Motor neuron (in vitro differentiated cells): ENCODE data around the gene PAK6. TPM values are rescaled to one million over a fixed set of nuclear protein-coding genes. Genes with fewer than 3 reads are reported as not detected.
A peak's percentile ranks its signal among the peaks of the same experiment; 100 is the strongest.

ENCODE experiments used
- ATAC-seq, 8 experiments: fragments of 200-7000 bp; cut with Tn5 transposase; replicated peaks in 6 of 8; 2 replicates each; pipeline ENCODE4 v1.8.0; 2021; ENCODE audit warnings: mild to moderate bottlenecking in 8 of 8, moderate library complexity in 8 of 8
- H3K27ac ChIP-seq, 2 donors: fragments of 250-450 bp; sonication (Bioruptor Pico); 2 replicates each; pipeline ENCODE4 v1.9.0; 2021; ENCODE audit warnings: antibody characterized with exemption in 2 of 2, mild to moderate bottlenecking in 2 of 2, moderate library complexity in 1 of 2
- H3K4me1 ChIP-seq, 2 donors: fragments of 250-450 bp; sonication (Bioruptor Pico); replicated peaks in 1 of 2; 2 replicates each; pipeline ENCODE4 v1.6.1; 2021; ENCODE audit warnings: antibody characterized with exemption in 2 of 2, mild to moderate bottlenecking in 2 of 2, moderate library complexity in 1 of 2
- H3K4me3 ChIP-seq, 5 donors: fragments of 250-450 bp; sonication (Bioruptor Pico); 2 replicates each; pipeline ENCODE4 v1.9.0; 2021; ENCODE audit warnings: antibody characterized with exemption in 5 of 5, mild to moderate bottlenecking in 5 of 5, moderate library complexity in 4 of 5
- WGBS, 10 experiments: fragments of 450-650 bp; shearing (Covaris generic); methylation state at CpG; one replicate each; pipeline ENCODE4 v1.0.0; 2022; 5-methylcytosine and 5-hydroxymethylcytosine counted together
- in situ Hi-C, 9 experiments: fragments of 400-800 bp; cut with MboI; loops; one replicate each; pipeline ENCODE4 v1.15.0; 2021; ENCODE audit warnings: low sequenced_read_pairs in 9 of 9, low pct_unique_long_range_greater_than_20kb in 2 of 9; ENCODE audit not compliant: unreplicated experiment in 9 of 9
- total RNA-seq, 8 experiments: library from RNA; unstranded; fragments of 300-600 nt; gene quantifications; 2 replicates each; pipeline versions ENCODE4 v1.2.3 to v1.2.4, GENCODE V29; 2022

Gene PAK6
- total RNA-seq, 8 experiments from 2014 or later, result 0.56 to 13.1 (median 2.3) TPM

DNA sequence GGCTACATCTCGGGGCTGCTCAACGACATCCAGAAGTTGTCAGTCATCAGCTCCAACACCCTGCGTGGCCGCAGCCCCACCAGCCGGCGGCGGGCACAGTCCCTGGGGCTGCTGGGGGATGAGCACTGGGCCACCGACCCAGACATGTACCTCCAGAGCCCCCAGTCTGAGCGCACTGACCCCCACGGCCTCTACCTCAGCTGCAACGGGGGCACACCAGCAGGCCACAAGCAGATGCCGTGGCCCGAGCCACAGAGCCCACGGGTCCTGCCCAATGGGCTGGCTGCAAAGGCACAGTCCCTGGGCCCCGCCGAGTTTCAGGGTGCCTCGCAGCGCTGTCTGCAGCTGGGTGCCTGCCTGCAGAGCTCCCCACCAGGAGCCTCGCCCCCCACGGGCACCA, 27.0 kb downstream of the PAK6 start:
- WGBS, 10 experiments, result 93 to 100% methylated on average over 6 of the region's 20 CpGs; no CpG with 5 or more reads in 8 of the 10 experiments
- H3K27ac ChIP-seq, result peak overlapping the region in 1 of 2 donors; percentile 65
- in situ Hi-C loops, result no loop called here

DNA sequence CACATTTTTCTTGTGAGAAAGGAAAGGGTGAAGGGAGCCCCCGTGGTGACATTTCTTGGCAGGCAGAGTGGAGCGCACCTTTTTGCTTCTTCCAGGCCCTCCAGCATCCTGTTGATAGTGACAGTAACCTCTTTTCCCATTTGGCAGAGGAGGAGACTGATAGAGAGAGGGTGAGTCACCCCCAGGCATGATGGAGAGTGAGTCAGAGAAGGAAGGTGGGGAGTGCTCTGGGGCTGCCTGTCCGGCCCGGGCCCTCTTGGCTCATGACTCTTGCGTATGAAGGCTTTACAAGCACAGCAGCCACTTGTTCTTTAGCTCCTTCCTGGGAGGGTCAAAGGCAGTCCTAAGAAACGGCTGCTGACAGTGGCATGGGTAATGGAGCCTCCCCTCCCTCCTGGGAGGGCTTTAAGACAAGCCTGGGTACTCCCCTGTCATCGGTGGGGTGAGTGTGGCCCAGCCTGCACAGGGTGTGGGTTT, 28.0 kb downstream of the PAK6 start:
- Histone ChIP-seq H3K27ac (peak overlapping the region; percentile 41 to 65), H3K4me3 (no peak overlapping the region), H3K4me1 (peaks cover 8 to 11% of the 10 kb centered on the region in 2 donors)
- peak; percentile 25 to 99 (median 98) for ATAC-seq
- in situ Hi-C loops, result no loop called here
- 15 to 100% (median 50%) methylated on average over 1 to 4 of the region's 7 CpGs; no CpG with 5 or more reads in 3 of the 10 experiments for WGBS, 10 experiments

More for the DNA sequence above, 27.0 kb downstream of the PAK6 start:
- Histone ChIP-seq H3K4me3 (no peak overlapping the region), H3K4me1 (peaks cover 8 to 11% of the 10 kb centered on the region in 2 donors)
- no peak for ATAC-seq

DNA sequence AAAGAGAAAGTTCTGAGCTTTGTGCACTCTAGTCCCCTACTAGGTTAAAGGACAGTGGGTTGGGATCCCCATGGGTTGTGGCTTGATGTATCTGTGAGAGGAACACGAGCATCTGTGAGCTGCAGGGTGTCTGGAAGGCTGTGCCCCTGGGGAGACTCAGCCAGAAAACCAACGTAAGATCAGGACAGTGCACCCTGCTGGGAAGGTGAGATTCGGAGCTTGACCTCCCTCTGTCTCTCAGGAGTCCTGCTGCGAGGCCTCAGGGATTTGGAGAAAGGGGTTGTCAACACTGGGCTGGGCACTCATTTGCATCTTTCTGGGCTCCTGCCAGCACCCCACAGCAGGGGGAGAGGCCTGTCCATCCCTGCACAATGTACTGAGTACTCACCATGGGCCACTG, 28.8 kb downstream of the PAK6 start:
- no peak for ATAC-seq
- no peak overlapping the region for H3K27ac ChIP-seq
- no peak overlapping the region for H3K4me3 ChIP-seq
- in situ Hi-C loops, result no loop called here
- 10 to 79% (median 46%) methylated on average over 1 to 4 of the region's 4 CpGs; no CpG with 5 or more reads in 4 of the 10 experiments for WGBS, 10 experiments
- peaks cover 8 to 11% of the 10 kb centered on the region in 2 donors for H3K4me1 ChIP-seq

DNA sequence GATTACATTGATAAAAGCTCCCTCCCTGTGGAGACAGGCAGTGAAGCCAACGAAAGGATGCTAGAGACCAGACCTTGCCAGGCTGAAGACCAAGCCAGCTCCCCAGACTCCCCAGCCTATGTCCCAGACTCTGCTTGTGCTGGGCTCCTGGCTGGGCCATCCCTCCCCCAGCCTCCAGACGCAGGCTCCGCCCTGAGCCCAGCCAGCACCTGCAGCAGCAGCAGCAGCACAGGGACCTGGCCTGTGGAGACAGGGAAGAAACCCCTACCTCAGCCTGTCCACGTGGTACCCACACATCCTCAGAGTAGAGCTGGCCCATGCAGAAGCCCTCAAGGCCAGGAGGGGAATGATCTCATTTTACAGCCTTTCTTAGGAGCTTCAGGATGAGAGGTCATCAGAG, 30.7 kb downstream of the PAK6 start:
- Histone ChIP-seq H3K4me3 (no peak overlapping the region), H3K27ac (no peak overlapping the region), H3K4me1 (peaks cover 8 to 11% of the 10 kb centered on the region in 2 donors)
- in situ Hi-C loops, result loop anchor here in 5 of 9 experiments (5.0 to 10.0 kb wide), 3 partner anchors 47 to 225 kb away; no protein-coding TSS in a partner anchor
- ATAC-seq, result no peak
- WGBS, 10 experiments, result 71 to 90% (median 87%) methylated on average over 1 to 3 of the region's 4 CpGs; no CpG with 5 or more reads in 7 of the 10 experiments

DNA sequence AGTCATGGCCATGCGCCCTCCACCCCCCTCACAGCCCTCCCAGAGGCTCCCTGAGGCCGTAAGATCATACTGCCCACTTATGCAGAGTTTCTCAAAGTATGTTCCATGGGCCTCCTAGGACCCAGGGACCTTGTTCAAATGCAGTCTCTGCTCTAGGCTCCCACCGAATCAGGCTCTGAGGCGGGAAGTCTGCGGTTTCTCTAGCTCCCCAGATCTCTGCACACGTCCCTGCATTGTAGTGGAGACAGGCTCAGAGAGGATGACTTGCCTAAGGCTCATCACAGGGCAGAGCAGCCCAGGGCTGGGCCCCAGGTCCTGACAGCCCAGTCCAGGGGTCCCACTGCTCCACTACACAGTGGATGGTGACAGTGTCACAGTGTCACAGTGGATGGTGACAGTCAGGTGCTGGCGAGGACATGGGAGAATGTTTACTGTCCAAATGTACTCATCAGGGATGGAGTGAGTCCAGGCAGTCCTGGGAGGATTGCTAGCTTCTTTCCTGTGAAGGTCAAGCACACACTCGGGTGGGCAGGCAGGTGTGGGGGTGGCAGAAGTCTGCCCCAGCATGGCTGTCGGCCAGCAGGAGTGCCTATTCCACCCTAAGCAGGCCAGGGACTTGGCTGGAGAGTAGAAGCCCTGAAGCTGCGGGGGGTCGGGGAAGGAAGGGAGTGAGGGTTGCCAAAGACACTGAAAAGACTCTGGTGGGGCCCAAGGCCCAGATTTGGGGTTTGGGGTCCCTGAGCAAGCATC, 31.6 kb downstream of the PAK6 start:
- Histone ChIP-seq H3K4me3 (no peak overlapping the region), H3K4me1 (peaks cover 8 to 11% of the 10 kb centered on the region in 2 donors), H3K27ac (no peak overlapping the region)
- in situ Hi-C loops, result loop anchor here in 5 of 9 experiments (5.0 to 10.0 kb wide), 3 partner anchors 48 to 226 kb away; no protein-coding TSS in a partner anchor
- WGBS, 10 experiments, result 23 to 67% (median 48%) methylated on average over 1 to 4 of the region's 11 CpGs; no CpG with 5 or more reads in 6 of the 10 experiments
- ATAC-seq, result no peak

DNA sequence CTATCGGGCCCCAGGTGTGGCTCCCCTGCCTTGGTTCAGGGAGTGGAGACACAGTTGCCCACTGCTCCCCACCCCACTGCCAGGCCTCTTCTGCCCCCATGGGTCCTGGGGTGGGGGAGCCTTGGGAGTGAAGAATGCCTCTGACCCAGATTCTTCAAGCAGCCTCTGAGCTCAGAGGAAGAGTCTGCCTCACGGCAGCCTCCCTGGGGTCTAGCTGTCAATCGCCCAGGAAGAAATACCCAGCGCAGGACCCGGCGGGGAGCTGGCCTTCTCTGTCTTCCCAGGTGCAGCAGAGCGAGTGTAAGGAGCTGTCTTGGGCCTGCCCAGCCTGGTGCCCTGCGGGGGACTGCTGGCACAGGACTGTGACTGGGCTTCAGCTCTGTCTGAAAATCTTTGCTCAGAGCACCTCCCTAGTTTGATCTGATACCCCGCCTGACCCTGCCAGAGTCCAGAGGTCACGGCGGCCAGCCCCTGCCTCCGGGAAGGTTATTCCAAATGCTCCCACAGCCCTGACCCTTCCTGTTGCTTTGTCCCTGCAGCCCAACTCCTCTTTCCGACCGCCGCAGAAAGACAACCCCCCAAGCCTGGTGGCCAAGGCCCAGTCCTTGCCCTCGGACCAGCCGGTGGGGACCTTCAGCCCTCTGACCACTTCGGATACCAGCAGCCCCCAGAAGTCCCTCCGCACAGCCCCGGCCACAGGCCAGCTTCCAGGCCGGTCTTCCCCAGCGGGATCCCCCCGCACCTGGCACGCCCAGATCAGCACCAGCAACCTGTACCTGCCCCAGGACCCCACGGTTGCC, 33.0 kb downstream of the PAK6 start:
- H3K4me3 ChIP-seq, result no peak overlapping the region
- no peak for ATAC-seq
- in situ Hi-C loops, result loop anchor here in 5 of 9 experiments (5.0 to 10.0 kb wide), 3 partner anchors 50 to 227 kb away; no protein-coding TSS in a partner anchor
- H3K4me1 ChIP-seq, result peaks cover 2 to 3% of the 10 kb centered on the region in 2 donors
- WGBS, 10 experiments, result 64 to 100% (median 76%) methylated on average over 1 to 12 of the region's 25 CpGs; no CpG with 5 or more reads in 6 of the 10 experiments
- no peak overlapping the region for H3K27ac ChIP-seq

DNA sequence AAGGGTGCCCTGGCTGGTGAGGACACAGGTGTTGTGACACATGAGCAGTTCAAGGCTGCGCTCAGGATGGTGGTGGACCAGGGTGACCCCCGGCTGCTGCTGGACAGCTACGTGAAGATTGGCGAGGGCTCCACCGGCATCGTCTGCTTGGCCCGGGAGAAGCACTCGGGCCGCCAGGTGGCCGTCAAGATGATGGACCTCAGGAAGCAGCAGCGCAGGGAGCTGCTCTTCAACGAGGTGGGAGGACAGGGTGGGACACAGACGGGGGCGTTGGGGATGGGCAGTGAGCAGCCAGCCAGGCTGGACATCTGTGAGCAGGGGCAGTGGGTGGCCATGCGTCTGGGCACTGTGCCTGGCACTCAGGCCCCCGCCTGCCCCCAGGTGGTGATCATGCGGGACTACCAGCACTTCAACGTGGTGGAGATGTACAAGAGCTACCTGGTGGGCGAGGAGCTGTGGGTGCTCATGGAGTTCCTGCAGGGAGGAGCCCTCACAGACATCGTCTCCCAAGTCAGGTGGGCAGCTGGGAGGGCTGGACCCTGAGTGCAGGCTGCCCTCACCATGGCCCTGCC, 33.7 kb downstream of the PAK6 start:
- in situ Hi-C loops, result loop anchor here in 5 of 9 experiments (5.0 to 10.0 kb wide), 3 partner anchors 50 to 228 kb away; no protein-coding TSS in a partner anchor
- Histone ChIP-seq H3K4me3 (no peak overlapping the region), H3K27ac (no peak overlapping the region), H3K4me1 (no peaks in the 10 kb centered on the region)
- WGBS, 10 experiments, result no CpG with 5 or more reads among the region's 20 CpGs
- peak in 1 of 8 experiments; percentile 17 for ATAC-seq

DNA sequence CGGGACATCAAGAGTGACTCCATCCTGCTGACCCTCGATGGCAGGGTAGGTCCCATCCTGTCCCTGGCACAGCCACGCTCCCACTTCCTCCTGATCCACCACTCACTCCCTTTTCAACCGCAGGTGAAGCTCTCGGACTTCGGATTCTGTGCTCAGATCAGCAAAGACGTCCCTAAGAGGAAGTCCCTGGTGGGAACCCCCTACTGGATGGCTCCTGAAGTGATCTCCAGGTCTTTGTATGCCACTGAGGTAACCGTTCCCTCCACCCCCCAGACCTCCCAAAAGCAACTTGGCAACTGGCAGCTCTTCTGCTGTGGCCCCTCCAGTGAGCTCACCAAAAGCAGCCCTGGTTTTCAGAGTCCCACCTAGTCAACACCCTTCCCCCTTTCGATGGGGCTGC, 34.6 kb downstream of the PAK6 start:
- 67 to 100% (median 86%) methylated on average over 1 to 9 of the region's 9 CpGs; no CpG with 5 or more reads in 4 of the 10 experiments for WGBS, 10 experiments

DNA sequence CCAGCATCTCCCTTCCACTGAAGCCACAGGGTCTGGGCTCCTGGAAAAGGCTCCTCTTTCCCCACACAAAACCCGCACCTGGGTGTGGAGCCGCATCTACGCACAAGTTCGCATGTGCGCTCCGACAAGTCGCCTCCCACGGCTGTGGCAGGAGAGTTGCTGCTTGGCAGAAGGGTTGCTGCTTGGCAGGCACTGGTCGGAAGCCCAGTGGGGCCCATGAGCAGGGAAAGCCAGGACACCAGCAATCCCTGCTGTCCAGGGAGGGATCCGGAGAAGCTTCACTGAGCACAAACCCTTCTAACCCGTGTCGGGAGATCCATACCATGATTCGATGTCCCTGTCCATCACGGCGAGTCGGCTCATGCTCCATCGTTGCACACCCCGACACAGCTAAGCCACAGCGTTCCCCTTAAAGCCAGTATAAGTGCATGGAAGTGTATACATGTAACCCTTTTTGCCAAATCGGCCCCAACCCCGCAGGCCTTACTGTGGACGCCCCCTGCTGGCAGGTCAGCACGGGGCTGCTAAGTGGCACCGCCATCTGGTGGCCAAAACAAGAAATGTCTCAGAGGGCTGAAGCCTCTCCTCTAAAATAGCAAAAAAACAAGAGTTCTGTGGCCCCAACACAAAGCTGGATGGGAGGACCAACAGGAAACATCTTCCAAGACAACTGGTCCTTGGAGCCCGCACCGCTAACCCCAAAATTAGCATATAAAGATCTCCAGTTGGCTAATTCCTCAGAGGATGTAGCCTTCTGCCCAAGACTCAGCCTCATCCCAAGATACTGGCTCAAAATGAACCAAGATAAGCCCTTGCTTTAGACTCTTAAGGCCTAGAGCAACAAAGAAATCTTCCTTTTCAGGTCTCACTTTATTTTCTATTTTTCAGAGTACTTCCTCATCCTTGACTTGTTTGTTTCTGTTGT, 35.7 kb downstream of the PAK6 start:
- Histone ChIP-seq H3K27ac (no peak overlapping the region), H3K4me1 (peaks cover 2% of the 10 kb centered on the region in 2 donors), H3K4me3 (no peak overlapping the region)
- WGBS, 10 experiments, result 0 to 92% (median 18%) methylated on average over 1 to 14 of the region's 26 CpGs; no CpG with 5 or more reads in 3 of the 10 experiments
- in situ Hi-C loops, result loop anchor here in 5 of 9 experiments (5.0 to 10.0 kb wide), 3 partner anchors 52 to 230 kb away; no protein-coding TSS in a partner anchor
- peak; percentile 27 to 66 (median 49) for ATAC-seq

More for the DNA sequence above, 34.6 kb downstream of the PAK6 start:
- H3K4me3 ChIP-seq, result no peak overlapping the region
- no peaks in the 10 kb centered on the region for H3K4me1 ChIP-seq
- no peak overlapping the region for H3K27ac ChIP-seq
- in situ Hi-C loops, result loop anchor here in 5 of 9 experiments (5.0 to 10.0 kb wide), 3 partner anchors 51 to 229 kb away; no protein-coding TSS in a partner anchor
- ATAC-seq, result no peak

DNA sequence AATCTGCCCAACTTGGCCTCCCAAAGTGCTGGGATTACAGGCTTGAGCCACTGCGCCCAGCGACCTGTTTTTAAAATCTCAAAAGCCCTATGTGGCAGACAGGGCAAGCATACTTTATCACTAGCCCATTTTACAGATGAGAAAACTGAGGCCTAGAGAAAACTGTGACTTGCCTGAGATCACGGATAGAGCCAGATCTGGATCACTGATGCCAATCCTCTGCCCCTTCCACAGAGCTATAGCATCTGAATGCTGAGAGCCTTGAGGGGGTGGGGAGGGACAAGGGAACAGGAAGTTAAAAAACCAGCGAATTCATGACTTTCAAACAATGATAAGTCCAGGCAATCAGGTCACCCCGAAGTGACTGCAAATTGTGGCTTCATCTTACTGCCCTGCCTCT, 36.7 kb downstream of the PAK6 start:
- Histone ChIP-seq H3K4me1 (peaks cover 4 to 11% of the 10 kb centered on the region in 2 donors), H3K4me3 (no peak overlapping the region), H3K27ac (no peak overlapping the region)
- 50 to 83% (median 60%) methylated on average over 1 to 2 of the region's 5 CpGs; no CpG with 5 or more reads in 5 of the 10 experiments for WGBS, 10 experiments
- in situ Hi-C loops, result loop anchor here in 5 of 9 experiments (10.0 kb wide), 2 partner anchors 61 to 231 kb away; no protein-coding TSS in a partner anchor
- no peak for ATAC-seq

DNA sequence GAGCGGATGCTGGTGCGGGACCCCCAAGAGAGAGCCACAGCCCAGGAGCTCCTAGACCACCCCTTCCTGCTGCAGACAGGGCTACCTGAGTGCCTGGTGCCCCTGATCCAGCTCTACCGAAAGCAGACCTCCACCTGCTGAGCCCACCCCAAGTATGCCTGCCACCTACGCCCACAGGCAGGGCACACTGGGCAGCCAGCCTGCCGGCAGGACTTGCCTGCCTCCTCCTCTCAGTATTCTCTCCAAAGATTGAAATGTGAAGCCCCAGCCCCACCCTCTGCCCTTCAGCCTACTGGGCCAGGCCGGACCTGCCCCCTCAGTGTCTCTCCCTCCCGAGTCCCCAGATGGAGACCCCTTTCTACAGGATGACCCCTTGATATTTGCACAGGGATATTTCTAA, 37.1 kb downstream of the PAK6 start:
- no peak for ATAC-seq
- H3K4me3 ChIP-seq, result no peak overlapping the region
- WGBS, 10 experiments, result 38 to 100% (median 83%) methylated on average over 1 to 3 of the region's 7 CpGs; no CpG with 5 or more reads in 6 of the 10 experiments
- in situ Hi-C loops, result loop anchor here in 5 of 9 experiments (10.0 kb wide), 2 partner anchors 61 to 231 kb away; no protein-coding TSS in a partner anchor
- peaks cover 4 to 13% of the 10 kb centered on the region in 2 donors for H3K4me1 ChIP-seq
- H3K27ac ChIP-seq, result no peak overlapping the region
